K562 (cell line): Measurements from ENCODE around the gene MACROD2. TPM values are rescaled to one million over a fixed set of nuclear protein-coding genes. Genes with fewer than 3 reads are reported as not detected.

Experiments used
- ATAC-seq: fragments of 200-7000 bp; cut with Tn5 transposase; 3 replicates; pipeline ENCODE4 v1.9.1; 2020; ENCODE audit warnings: moderate library complexity
- BruUV-seq: library from RNA; stranded (reverse); fragments of 400-500 nt; replicated peaks from 2 replicates; lab custom pipeline; 2021; lab: Mats Ljungman, UMichigan
- CTCF ChIA-PET: fragments of 300-600 bp; formaldehyde crosslinking; extraction: SDS; loops from one replicate; lab custom pipeline; 2021; ENCODE audit warnings: low intra/inter-chr PET ratio; lab: Yijun Ruan, JAX
- POLR2A ChIA-PET: fragments of 300-600, 350-650 bp; sonication (Branson Sonifier 250); formaldehyde crosslinking; extraction: SDS; loops from one replicate; lab custom pipeline; 2021; ENCODE audit warnings: antibody characterized with exemption, inconsistent platforms; lab: Yijun Ruan, JAX
- DNase-seq, 4 experiments: peaks; one replicate each; pipeline versions ENCODE4 v3.0.0 to v3.0.0-alpha.2; 2011 to 2018; ENCODE audit warnings: low spot score in 3 of 4, mixed read lengths in 3 of 4; ENCODE audit errors: extremely low read depth in 1 of 4
- FAIRE-seq: peaks from 2 replicates; lab custom pipeline; 2011; peaks lifted over from hg19 to GRCh38; lab: Jason Lieb, UNC
- H2AFZ ChIP-seq: 2 replicates; pipeline ENCODE4 v1.6.0; 2011; ENCODE audit warnings: low read depth, low read length, control low read depth, inconsistent platforms
- H3K27ac ChIP-seq: fragments of 200-600 bp; 3 replicates; pipeline ENCODE4 v1.8.0; 2011; ENCODE audit warnings: low read depth, mild to moderate bottlenecking, control low read depth, inconsistent platforms, low read length, moderate library complexity, mixed read lengths; ENCODE audit errors: extremely low read depth
- H3K27me3 ChIP-seq, 2 experiments: fragments of 300-600 bp in 1 of 2; 2 replicates in 1 of 2; 3 replicates in 1 of 2; pipeline versions ENCODE4 v1.6.0 to v1.8.0; 2011; ENCODE audit warnings: inconsistent platforms in 2 of 2, low read length in 2 of 2, mild to moderate bottlenecking in 1 of 2, mixed read lengths in 1 of 2, moderate library complexity in 1 of 2; ENCODE audit not compliant: control insufficient read depth in 2 of 2, insufficient read depth in 2 of 2
- H3K36me3 ChIP-seq: fragments of 300-600 bp; 3 replicates; pipeline ENCODE4 v1.8.0; 2011; ENCODE audit warnings: mild to moderate bottlenecking, low read length, inconsistent platforms; ENCODE audit not compliant: control insufficient read depth, insufficient read depth
- H3K4me1 ChIP-seq, 2 experiments: fragments of 200-600 bp in 1 of 2; replicated peaks in 1 of 2; 2 replicates in 1 of 2; 3 replicates in 1 of 2; pipeline versions ENCODE4 v1.5.1 to v1.8.0; 2011; ENCODE audit warnings: inconsistent platforms in 2 of 2, low read length in 2 of 2, mild to moderate bottlenecking in 1 of 2, mixed read lengths in 1 of 2, moderate library complexity in 1 of 2; ENCODE audit not compliant: control insufficient read depth in 2 of 2, insufficient read depth in 2 of 2
- H3K4me2 ChIP-seq: 2 replicates; pipeline ENCODE4 v1.6.1; 2011; ENCODE audit warnings: low read length, control low read depth, inconsistent platforms, mixed read lengths; ENCODE audit not compliant: insufficient read depth
- H3K4me3 ChIP-seq: fragments of 200-600 bp; sonication (generic), shearing (Covaris generic); 2 replicates; pipeline ENCODE4 v1.5.1; 2016; ENCODE audit warnings: control low read depth, inconsistent platforms
- H3K79me2 ChIP-seq: fragments of 200-600 bp; 3 replicates; pipeline ENCODE4 v1.8.0; 2011; ENCODE audit warnings: low read length, inconsistent platforms; ENCODE audit not compliant: control insufficient read depth, insufficient read depth
- H3K9ac ChIP-seq, 2 experiments: 2 replicates each; pipeline versions ENCODE4 v1.6.0 to v1.6.1; 2011; ENCODE audit warnings: low read depth in 2 of 2, low read length in 2 of 2, control low read depth in 1 of 2, inconsistent platforms in 1 of 2, mild to moderate bottlenecking in 1 of 2, mixed read lengths in 1 of 2; ENCODE audit not compliant: insufficient read depth in 1 of 2
- H3K9me1 ChIP-seq: one replicate; pipeline ENCODE4 v1.6.0; 2011; ENCODE audit warnings: inconsistent platforms, mild to moderate bottlenecking, low read length, moderate library complexity; ENCODE audit not compliant: control insufficient read depth, insufficient read depth
- H3K9me3 ChIP-seq: replicated peaks from 2 replicates; pipeline ENCODE4 v1.5.1; 2011; ENCODE audit warnings: low read depth, low read length, inconsistent platforms; ENCODE audit not compliant: control insufficient read depth, insufficient read depth
- H4K20me1 ChIP-seq: replicated peaks from 2 replicates; pipeline ENCODE4 v1.6.1; 2011; ENCODE audit warnings: low read length, inconsistent platforms, mixed read lengths; ENCODE audit not compliant: control insufficient read depth, insufficient read depth
- ERF ChIP-seq: fragments of 450-650 bp; formaldehyde crosslinking; IDR thresholded peaks from 2 replicates; pipeline ENCODE4 v1.4.0; 2020; ENCODE audit warnings: mild to moderate bottlenecking, mixed read lengths
- WGBS: fragments of 100-300 bp; shearing (Covaris generic); methylation state at CpG from one replicate; pipeline ENCODE4 v1.1.6; 2016; ENCODE audit warnings: low coverage, mixed read lengths; ENCODE audit not compliant: insufficient coverage; ENCODE audit errors: missing lambda C conversion rate; 5-methylcytosine and 5-hydroxymethylcytosine counted together
- in situ Hi-C: fragments of 300-500 bp; cut with MboI; formaldehyde crosslinking; loops from 4 replicates; pipeline ENCODE4 v1.15.0; 2018; ENCODE audit warnings: inconsistent platforms, mixed read lengths
- intact Hi-C: fragments of 100-400 bp; cut with micrococcal nuclease; formaldehyde crosslinking; loops from 2 replicates; pipeline ENCODE4 v1.14.2; 2022
- polyA plus RNA-seq, 8 experiments: library from polyadenylated mRNA; depleted of rRNA in 4 of 8; stranded (reverse) in 5 of 8; unstranded in 3 of 8; fragments of >200 nt; fragmentation: Nextera tagmentation in 2 of 8; fragmentation: Illumina TruSeq in 1 of 8; extraction: Ambion mirVana in 2 of 8; extraction: Trizol in 1 of 8; gene quantifications; 2 replicates each; pipeline versions ENCODE4 v1.2.1 to v1.2.3, GENCODE V29; 2011 to 2014; ENCODE audit warnings: inconsistent platforms in 1 of 8, missing spikeins in 1 of 8
- total RNA-seq, 7 experiments: library from RNA; depleted of rRNA in 6 of 7; stranded (reverse); fragments of >200 nt in 6 of 7; fragmentation: Illumina TruSeq in 2 of 7; extraction: Trizol in 2 of 7; gene quantifications; 2 replicates each; pipeline versions ENCODE4 v1.2.1 to v1.2.3, GENCODE V29; 2011 to 2021; ENCODE audit warnings: low replicate concordance in 1 of 7
- TF ChIP-seq, protein P1 (sequence below): fragments of 200-800 bp; sonication (Bioruptor generic); IDR thresholded peaks from 2 replicates; pipeline ENCODE4 v1.6.1; 2016; ENCODE audit warnings: missing genetic modification characterization, missing compliant biosample characterization

The MACROD2 gene
- total and polyA plus RNA-seq, 9 of the 15 experiments (the other 6 are each of a cell fraction or from before 2014, with no cell fraction given): not detected

DNA sequence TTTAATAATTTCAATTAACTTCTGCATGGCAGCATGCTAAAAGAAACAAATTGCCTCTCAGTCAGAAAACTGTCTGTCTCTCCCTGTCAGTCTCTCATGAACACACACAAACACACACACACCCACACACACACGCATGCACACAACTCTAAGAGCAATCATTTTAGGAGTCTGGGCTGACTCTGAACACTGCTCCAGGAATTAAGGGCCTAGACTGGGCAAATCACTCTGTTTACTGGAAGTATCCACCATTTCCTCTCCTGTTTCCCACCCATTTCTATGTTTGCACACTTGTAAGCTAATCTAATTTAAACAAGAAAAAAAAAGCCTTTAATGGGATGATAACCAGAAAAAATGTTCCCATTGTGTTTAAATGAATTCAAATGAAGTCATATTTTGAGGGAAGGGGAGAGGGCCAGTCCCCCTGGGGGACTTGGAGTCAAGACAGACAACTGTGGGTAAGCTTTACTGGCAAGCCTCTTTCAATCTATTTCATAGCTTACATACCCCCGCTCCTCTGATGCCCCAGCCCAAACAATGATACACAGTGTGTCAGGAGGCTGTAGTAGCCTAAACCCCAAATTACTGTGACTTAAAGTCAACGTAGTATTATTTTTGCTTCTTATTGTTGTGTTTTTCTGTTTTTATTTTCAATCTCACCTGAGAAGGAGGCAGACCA, 789.9 kb downstream of the MACROD2 start:
- Histone ChIP-seq H4K20me1 (no peaks in the 10 kb centered on the region), H3K9me3 (no peaks in the 10 kb centered on the region), H3K4me1 (no peaks in the 10 kb centered on the region), H3K9ac (no peak overlapping the region), H2AFZ (no peak overlapping the region), H3K9me1 (no peaks in the 10 kb centered on the region), H3K79me2 (no peaks in the 10 kb centered on the region), H3K4me3 (no peak overlapping the region), H3K27ac (no peak overlapping the region), H3K4me2 (no peak overlapping the region), H3K36me3 (no peaks in the 10 kb centered on the region), H3K27me3 (no peaks in the 10 kb centered on the region)
- TF ChIP-seq, protein P1, sequence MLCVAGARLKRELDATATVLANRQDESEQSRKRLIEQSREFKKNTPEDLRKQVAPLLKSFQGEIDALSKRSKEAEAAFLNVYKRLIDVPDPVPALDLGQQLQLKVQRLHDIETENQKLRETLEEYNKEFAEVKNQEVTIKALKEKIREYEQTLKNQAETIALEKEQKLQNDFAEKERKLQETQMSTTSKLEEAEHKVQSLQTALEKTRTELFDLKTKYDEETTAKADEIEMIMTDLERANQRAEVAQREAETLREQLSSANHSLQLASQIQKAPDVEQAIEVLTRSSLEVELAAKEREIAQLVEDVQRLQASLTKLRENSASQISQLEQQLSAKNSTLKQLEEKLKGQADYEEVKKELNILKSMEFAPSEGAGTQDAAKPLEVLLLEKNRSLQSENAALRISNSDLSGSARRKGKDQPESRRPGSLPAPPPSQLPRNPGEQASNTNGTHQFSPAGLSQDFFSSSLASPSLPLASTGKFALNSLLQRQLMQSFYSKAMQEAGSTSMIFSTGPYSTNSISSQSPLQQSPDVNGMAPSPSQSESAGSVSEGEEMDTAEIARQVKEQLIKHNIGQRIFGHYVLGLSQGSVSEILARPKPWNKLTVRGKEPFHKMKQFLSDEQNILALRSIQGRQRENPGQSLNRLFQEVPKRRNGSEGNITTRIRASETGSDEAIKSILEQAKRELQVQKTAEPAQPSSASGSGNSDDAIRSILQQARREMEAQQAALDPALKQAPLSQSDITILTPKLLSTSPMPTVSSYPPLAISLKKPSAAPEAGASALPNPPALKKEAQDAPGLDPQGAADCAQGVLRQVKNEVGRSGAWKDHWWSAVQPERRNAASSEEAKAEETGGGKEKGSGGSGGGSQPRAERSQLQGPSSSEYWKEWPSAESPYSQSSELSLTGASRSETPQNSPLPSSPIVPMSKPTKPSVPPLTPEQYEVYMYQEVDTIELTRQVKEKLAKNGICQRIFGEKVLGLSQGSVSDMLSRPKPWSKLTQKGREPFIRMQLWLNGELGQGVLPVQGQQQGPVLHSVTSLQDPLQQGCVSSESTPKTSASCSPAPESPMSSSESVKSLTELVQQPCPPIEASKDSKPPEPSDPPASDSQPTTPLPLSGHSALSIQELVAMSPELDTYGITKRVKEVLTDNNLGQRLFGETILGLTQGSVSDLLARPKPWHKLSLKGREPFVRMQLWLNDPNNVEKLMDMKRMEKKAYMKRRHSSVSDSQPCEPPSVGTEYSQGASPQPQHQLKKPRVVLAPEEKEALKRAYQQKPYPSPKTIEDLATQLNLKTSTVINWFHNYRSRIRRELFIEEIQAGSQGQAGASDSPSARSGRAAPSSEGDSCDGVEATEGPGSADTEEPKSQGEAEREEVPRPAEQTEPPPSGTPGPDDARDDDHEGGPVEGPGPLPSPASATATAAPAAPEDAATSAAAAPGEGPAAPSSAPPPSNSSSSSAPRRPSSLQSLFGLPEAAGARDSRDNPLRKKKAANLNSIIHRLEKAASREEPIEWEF: no peak
- no peak for TF ChIP-seq ERF
- FAIRE-seq: no peak
- in situ Hi-C loops (no loop called here), intact Hi-C loops (no loop called here)
- no TSS peak for BruUV-seq
- no peak for ATAC-seq
- ChIA-PET POLR2A (no interaction called here), CTCF (no interaction called here)
- no peak for DNase-seq
- WGBS: 0% methylated on average over 3 of the region's 3 CpGs
